Measurements from ENCODE around the gene GPR78.

Gene GPR78

DNA sequence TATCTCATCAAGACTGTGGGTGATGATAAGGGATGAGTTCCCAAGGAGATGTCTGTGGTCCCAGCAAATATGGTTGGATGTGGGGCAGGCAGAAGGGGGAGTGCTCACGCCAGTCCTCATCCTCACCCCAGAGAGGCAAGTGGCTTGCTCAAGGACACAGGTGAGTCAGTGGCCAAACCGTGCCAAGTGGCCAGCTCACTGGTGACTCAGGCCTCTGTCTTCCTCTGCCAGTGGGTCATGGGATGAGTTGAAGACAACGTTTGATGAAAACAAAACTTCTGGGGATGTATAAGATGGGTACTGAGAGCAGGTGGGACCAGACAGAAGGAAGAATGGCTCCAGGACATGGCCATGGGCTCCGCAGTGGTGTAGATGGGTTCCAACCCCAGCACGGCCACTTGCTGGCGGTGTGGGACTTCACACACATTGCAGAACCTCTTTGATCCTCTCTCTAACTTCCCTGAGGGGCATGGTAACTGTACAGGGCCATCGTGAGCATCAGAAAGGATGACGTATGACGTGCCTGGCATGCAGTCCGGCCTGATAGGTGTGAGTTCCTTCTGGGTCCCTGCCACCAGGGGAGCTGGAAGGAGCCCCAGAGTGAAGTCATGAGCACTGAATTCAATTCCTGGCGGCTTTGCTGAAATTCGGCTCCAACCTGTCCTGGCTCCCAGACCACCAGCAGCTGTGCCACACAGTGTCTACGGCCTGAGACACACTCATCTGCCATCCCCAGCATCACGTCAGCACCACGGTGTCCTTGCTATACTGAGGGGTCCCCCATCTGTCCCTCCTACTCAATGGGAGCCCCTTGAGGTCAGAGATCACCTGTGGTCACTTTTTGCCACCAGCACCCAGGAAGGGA is 41.3 kb upstream of the GPR78 start:
- TF ChIP-seq ISL1 (CRISPR knock-in tag; IDR thresholded peaks at IDR 0.05) (no peak), GLIS3 (CRISPR knock-in tag; IDR thresholded peaks at IDR 0.05) (no peak), ZFP30 (CRISPR knock-in tag; IDR thresholded peaks at IDR 0.05) (no peak), BACH2 (CRISPR knock-in tag; IDR thresholded peaks at IDR 0.05; ENCODE audit: borderline replicate concordance) (no peak), ZNF8 (CRISPR knock-in tag; IDR thresholded peaks at IDR 0.05) (no peak), TOX (CRISPR knock-in tag; IDR thresholded peaks at IDR 0.05; ENCODE audit: borderline replicate concordance) (no peak), CSDC2 (CRISPR knock-in tag; IDR thresholded peaks at IDR 0.05) (no peak), TCF4 (CRISPR knock-in tag; IDR thresholded peaks at IDR 0.05; ENCODE audit: borderline replicate concordance) (no peak), ZNF565 (CRISPR knock-in tag; conservative IDR thresholded peaks at IDR 0.05; ENCODE audit: low read depth) (no peak), ZC3H10 (CRISPR knock-in tag; IDR thresholded peaks at IDR 0.05) (no peak), RARB (CRISPR knock-in tag; IDR thresholded peaks at IDR 0.05) (no peak), PPARA (CRISPR knock-in tag; IDR thresholded peaks at IDR 0.05; ENCODE audit: borderline replicate concordance) (no peak), SNAI2 (CRISPR knock-in tag; IDR thresholded peaks at IDR 0.05) (no peak), ESRRG (CRISPR knock-in tag; IDR thresholded peaks at IDR 0.05) (no peak), OSR1 (CRISPR knock-in tag; IDR thresholded peaks at IDR 0.05) (no peak), ZFP3 (CRISPR knock-in tag; IDR thresholded peaks at IDR 0.05) (no peak)
- TF ChIP-seq, protein P1, sequence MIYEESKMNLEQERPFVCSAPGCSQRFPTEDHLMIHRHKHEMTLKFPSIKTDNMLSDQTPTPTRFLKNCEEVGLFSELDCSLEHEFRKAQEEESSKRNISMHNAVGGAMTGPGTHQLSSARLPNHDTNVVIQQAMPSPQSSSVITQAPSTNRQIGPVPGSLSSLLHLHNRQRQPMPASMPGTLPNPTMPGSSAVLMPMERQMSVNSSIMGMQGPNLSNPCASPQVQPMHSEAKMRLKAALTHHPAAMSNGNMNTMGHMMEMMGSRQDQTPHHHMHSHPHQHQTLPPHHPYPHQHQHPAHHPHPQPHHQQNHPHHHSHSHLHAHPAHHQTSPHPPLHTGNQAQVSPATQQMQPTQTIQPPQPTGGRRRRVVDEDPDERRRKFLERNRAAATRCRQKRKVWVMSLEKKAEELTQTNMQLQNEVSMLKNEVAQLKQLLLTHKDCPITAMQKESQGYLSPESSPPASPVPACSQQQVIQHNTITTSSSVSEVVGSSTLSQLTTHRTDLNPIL (CRISPR knock-in tag; IDR thresholded peaks at IDR 0.05; ENCODE audit: low read depth) = no peak
- TF ChIP-seq, protein P2, sequence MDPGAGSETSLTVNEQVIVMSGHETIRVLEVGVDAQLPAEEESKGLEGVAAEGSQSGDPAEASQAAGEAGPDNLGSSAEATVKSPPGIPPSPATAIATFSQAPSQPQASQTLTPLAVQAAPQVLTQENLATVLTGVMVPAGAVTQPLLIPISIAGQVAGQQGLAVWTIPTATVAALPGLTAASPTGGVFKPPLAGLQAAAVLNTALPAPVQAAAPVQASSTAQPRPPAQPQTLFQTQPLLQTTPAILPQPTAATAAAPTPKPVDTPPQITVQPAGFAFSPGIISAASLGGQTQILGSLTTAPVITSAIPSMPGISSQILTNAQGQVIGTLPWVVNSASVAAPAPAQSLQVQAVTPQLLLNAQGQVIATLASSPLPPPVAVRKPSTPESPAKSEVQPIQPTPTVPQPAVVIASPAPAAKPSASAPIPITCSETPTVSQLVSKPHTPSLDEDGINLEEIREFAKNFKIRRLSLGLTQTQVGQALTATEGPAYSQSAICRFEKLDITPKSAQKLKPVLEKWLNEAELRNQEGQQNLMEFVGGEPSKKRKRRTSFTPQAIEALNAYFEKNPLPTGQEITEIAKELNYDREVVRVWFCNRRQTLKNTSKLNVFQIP (CRISPR knock-in tag; IDR thresholded peaks at IDR 0.05; ENCODE audit: borderline replicate concordance, low read depth) = no peak
- TF ChIP-seq, protein P3, sequence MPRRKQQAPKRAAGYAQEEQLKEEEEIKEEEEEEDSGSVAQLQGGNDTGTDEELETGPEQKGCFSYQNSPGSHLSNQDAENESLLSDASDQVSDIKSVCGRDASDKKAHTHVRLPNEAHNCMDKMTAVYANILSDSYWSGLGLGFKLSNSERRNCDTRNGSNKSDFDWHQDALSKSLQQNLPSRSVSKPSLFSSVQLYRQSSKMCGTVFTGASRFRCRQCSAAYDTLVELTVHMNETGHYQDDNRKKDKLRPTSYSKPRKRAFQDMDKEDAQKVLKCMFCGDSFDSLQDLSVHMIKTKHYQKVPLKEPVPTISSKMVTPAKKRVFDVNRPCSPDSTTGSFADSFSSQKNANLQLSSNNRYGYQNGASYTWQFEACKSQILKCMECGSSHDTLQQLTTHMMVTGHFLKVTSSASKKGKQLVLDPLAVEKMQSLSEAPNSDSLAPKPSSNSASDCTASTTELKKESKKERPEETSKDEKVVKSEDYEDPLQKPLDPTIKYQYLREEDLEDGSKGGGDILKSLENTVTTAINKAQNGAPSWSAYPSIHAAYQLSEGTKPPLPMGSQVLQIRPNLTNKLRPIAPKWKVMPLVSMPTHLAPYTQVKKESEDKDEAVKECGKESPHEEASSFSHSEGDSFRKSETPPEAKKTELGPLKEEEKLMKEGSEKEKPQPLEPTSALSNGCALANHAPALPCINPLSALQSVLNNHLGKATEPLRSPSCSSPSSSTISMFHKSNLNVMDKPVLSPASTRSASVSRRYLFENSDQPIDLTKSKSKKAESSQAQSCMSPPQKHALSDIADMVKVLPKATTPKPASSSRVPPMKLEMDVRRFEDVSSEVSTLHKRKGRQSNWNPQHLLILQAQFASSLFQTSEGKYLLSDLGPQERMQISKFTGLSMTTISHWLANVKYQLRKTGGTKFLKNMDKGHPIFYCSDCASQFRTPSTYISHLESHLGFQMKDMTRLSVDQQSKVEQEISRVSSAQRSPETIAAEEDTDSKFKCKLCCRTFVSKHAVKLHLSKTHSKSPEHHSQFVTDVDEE (CRISPR knock-in tag; IDR thresholded peaks at IDR 0.05) = no peak
- ATAC-seq = no peak

DNA sequence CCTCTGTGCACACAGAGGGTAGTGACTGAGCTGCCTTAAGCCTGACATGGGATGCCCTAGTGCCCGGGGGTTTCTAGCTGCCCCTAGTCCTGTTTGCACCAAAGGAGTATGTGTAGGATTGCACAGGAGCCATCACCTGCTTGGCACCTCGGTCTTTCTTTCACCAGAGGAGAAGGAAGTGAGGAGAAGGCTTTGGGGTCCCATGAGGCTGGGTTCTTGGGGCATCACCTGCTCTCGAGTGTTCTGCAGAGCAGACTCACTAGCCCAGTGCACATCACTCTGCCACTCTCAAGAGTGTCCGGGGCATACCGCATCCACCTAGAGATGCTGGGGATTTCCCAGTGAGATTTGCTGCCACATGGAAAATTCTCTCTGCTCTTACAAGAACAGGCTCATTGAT is 40.5 kb upstream of the GPR78 start:
- ATAC-seq = no peak
- TF ChIP-seq, protein P3 (CRISPR knock-in tag; IDR thresholded peaks at IDR 0.05) = no peak
- no peak for TF ChIP-seq PPARA (CRISPR knock-in tag; IDR thresholded peaks at IDR 0.05; ENCODE audit: borderline replicate concordance)
- TF ChIP-seq SNAI2 (CRISPR knock-in tag; IDR thresholded peaks at IDR 0.05) = no peak
- TF ChIP-seq OSR1 (CRISPR knock-in tag; IDR thresholded peaks at IDR 0.05) = no peak
- TF ChIP-seq ARNTL (CRISPR knock-in tag; IDR thresholded peaks at IDR 0.05; ENCODE audit: borderline replicate concordance, low read depth) = no peak
- TF ChIP-seq, protein P1 (CRISPR knock-in tag; IDR thresholded peaks at IDR 0.05; ENCODE audit: low read depth) = no peak
- no peak for TF ChIP-seq GLIS3 (CRISPR knock-in tag; IDR thresholded peaks at IDR 0.05)
- TF ChIP-seq ZFP3 (CRISPR knock-in tag; IDR thresholded peaks at IDR 0.05) = no peak
- no peak for TF ChIP-seq ZNF70 (CRISPR knock-in tag; IDR thresholded peaks at IDR 0.05)
